Esophagus (tissue), 2 donors: ENCODE measurements around the gene MPZL1. TPM values are rescaled to one million over a fixed set of nuclear protein-coding genes. Genes with fewer than 3 reads are reported as not detected.

Experiments used
- H3K27ac ChIP-seq, 2 donors: one replicate each; pipeline ENCODE4 v1.5.1; 2013; ENCODE audit warnings: low read depth in 2 of 2, mild to moderate bottlenecking in 2 of 2, inconsistent platforms in 1 of 2, low read length in 1 of 2, moderate library complexity in 1 of 2
- H3K27me3 ChIP-seq, 2 donors: one replicate each; pipeline ENCODE4 v1.6.1; 2013; ENCODE audit warnings: low read length in 2 of 2, control low read depth in 1 of 2, mild to moderate bottlenecking in 1 of 2; ENCODE audit not compliant: insufficient read depth in 2 of 2, control insufficient read depth in 1 of 2
- H3K36me3 ChIP-seq, 2 donors: one replicate each; pipeline ENCODE4 v1.6.1; 2013; ENCODE audit warnings: low read length in 1 of 2; ENCODE audit not compliant: control insufficient read depth in 2 of 2, insufficient read depth in 2 of 2
- H3K4me1 ChIP-seq, 2 donors: one replicate each; pipeline ENCODE4 v1.6.1; 2013; ENCODE audit warnings: low read length in 1 of 2; ENCODE audit not compliant: control insufficient read depth in 2 of 2, insufficient read depth in 2 of 2
- H3K4me3 ChIP-seq, 2 donors: one replicate each; pipeline ENCODE4 v1.5.1; 2013; ENCODE audit warnings: low read length in 2 of 2, mild to moderate bottlenecking in 2 of 2, low read depth in 1 of 2, moderate library complexity in 1 of 2
- H3K9me3 ChIP-seq, 2 donors: one replicate each; pipeline ENCODE4 v1.6.1; 2013; ENCODE audit warnings: mild to moderate bottlenecking in 2 of 2, low read depth in 1 of 2, low read length in 1 of 2, moderate library complexity in 1 of 2; ENCODE audit not compliant: control insufficient read depth in 2 of 2, insufficient read depth in 1 of 2
- WGBS, 2 donors: extraction: QIAGEN DNeasy Blood & Tissue Kit; methylation state at CpG; one replicate each; pipeline ENCODE4 v1.1.7; 2013; 5-methylcytosine and 5-hydroxymethylcytosine counted together
- polyA plus RNA-seq, 2 donors: library from polyadenylated mRNA; stranded (reverse); fragments of 200-250 nt; gene quantifications; one replicate each; pipeline ENCODE4 v1.2.3, GENCODE V29; 2013
- donor health status: healthy with polysubstance abuse.
- donor health status: Bipolar disorder and iron deficiency.

The MPZL1 gene
- polyA plus RNA-seq, 2 donors, result 16.2 to 22.5 TPM

DNA sequence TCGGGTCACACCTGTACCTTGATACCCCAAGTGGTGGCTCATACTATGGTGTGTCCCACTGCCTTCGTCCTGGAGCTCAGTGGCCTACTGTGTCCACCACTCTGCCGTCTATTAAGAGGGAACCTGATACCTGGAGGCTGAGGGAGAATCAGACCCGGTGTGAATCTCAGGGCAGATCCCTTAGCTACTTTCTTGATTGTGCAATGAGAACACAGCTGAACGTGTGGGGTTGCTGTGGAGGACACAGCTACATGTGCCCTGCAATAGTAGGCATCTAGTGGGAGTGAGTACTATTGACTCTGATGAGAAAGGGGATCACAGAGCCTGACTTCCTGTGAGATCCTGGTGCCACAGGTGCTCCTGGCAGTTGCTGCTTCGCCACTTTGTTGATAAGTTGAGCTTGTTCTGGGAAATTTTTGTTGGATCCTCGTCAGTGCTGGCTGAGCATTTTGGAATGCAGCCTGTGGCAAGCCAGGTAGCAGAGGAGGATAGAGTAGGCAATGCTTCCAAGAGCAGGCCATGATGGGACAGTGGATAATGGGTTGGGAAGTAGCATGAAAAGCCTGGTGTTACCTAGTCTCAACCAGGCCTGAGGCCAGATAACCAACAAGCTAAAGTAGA is 28.2 kb upstream of the MPZL1 start:
- H3K4me1 ChIP-seq, result peaks cover 0 to 2% of the 10 kb centered on the region in 2 donors
- no peaks in the 10 kb centered on the region for H3K36me3 ChIP-seq
- 84 to 87% methylated on average over 7 of the region's 7 CpGs for WGBS, 2 donors

DNA sequence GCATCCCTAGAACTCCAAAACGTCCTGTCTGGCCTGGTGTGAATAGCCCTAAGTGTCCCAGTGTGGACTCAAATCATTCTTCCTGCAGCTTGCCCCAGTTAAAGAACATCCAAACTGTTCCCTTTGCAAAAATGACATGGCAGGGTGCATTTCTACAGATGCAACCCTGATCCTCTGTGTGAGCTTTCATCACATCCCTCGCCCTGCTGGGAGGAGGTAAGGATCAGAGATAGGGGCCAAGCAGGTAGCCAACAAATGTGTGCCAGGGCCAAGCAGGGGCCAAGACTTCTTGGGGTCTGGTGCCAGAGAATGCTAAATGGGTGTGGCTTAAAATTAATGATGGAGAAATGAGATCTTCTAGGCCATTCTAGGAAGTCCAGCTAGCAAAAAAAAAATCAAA is 27.1 kb upstream of the MPZL1 start:
- WGBS, 2 donors, result 71 to 78% methylated on average over 2 of the region's 2 CpGs
- H3K36me3 ChIP-seq, result peaks cover 0 to 2% of the 10 kb centered on the region in 2 donors
- H3K9me3 ChIP-seq, result no peaks in the 10 kb centered on the region

More for the DNA sequence above, 28.2 kb upstream of the MPZL1 start:
- Histone ChIP-seq H3K27ac (no peak overlapping the region), H3K9me3 (no peaks in the 10 kb centered on the region), H3K27me3 (no peaks in the 10 kb centered on the region), H3K4me3 (no peak overlapping the region)

DNA sequence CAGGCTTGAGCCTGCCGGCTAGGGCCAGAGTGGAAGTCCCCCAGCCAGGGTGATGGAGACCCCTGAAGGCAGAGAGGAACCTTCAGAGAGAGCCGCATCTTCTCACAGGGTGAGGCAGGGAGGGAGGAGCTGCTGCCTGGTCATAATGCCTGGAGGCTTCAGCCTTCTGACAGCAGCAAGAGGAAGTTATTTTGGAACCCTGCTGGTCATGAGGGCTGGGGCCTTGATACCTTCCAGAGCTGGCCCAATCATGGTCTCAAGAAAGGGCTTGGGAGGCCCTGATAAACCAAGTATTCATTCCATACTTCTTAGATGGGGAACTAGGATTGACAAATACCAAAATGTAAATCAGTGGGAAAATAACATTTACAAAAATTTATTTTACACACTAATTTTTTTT is 26.6 kb upstream of the MPZL1 start:
- no peaks in the 10 kb centered on the region for H3K27me3 ChIP-seq
- H3K36me3 ChIP-seq, result peaks cover 0 to 2% of the 10 kb centered on the region in 2 donors
- H3K4me1 ChIP-seq, result peaks cover 0 to 2% of the 10 kb centered on the region in 2 donors
- no peak overlapping the region for H3K4me3 ChIP-seq
- no peak overlapping the region for H3K27ac ChIP-seq
- H3K9me3 ChIP-seq, result no peaks in the 10 kb centered on the region
- 70 to 71% methylated on average over 2 of the region's 2 CpGs for WGBS, 2 donors

More for the DNA sequence above, 27.1 kb upstream of the MPZL1 start:
- Histone ChIP-seq H3K27ac (no peak overlapping the region), H3K4me1 (peaks cover 0 to 2% of the 10 kb centered on the region in 2 donors), H3K27me3 (no peaks in the 10 kb centered on the region), H3K4me3 (no peak overlapping the region)

DNA sequence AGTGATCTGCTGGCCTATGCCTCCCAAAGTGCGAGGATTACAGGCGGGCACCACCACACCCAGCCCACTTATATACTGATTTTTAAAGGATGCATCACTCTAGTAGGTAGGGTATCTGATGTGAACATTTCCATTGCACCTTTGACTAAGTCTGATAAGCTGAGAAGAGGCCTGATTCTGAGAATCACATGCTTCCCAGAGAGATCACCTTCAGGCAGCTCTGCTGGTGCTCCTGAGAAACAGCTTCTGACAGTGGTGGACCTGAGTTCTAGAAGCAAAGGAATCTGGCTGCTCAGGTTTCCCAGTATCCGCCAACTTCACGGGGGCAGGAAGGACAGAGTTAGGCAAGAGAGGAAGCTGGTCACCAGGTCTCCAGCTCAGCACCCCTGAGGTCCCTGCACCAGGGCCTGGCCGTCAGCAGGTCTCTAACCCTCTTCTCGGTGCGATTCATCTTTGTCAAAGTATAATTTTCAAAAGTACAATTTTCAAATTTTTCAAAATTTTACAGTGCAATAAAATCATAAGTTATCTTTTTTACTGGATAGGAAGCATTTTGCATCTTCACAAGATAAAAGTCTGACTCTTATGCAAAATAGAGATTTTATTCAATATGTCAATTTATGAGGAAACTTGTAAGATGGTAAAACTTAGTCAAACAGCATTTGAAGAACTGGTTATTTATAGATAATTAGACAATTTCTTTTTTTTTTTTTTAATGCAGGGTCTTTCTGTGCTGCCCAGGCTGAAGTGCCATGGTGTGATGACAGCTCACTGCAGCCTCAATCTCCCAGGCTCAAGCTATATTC is 25.8 kb upstream of the MPZL1 start:
- Histone ChIP-seq H3K9me3 (no peaks in the 10 kb centered on the region), H3K4me3 (no peak overlapping the region), H3K4me1 (peaks cover 0 to 2% of the 10 kb centered on the region in 2 donors), H3K27me3 (no peaks in the 10 kb centered on the region), H3K27ac (no peak overlapping the region), H3K36me3 (peaks cover 0 to 2% of the 10 kb centered on the region in 2 donors)
- WGBS, 2 donors, result 90 to 91% methylated on average over 7 of the region's 7 CpGs

DNA sequence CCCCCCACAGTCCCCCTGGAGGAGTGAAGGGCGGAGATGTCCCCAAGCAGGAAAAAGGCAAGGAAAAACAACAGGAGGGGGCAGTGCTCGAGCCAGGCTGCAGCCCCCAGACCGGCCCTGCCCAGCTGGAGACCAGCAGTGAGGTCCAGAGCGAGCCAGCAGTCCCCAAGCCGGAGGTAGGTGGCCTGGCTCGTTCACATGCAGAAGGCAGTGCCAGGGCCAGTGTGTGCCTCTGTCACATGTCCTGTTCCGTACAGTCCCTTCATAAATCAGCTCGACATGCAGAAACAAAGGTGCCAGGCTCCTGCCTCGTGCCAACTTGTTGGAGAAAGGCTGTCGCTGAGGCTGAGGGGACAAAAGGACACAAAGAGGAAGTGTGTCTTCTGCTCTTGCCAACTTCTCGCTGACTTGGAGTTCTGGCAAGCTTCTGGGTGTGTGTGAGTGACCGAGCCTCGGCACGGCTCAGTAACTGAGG is 24.1 kb upstream of the MPZL1 start:
- 46 to 48% methylated on average over 14 of the region's 14 CpGs for WGBS, 2 donors
- Histone ChIP-seq H3K27me3 (no peaks in the 10 kb centered on the region), H3K36me3 (peaks cover 0 to 2% of the 10 kb centered on the region in 2 donors), H3K4me3 (no peak overlapping the region), H3K9me3 (no peaks in the 10 kb centered on the region), H3K4me1 (peaks cover 0 to 2% of the 10 kb centered on the region in 2 donors), H3K27ac (no peak overlapping the region)

DNA sequence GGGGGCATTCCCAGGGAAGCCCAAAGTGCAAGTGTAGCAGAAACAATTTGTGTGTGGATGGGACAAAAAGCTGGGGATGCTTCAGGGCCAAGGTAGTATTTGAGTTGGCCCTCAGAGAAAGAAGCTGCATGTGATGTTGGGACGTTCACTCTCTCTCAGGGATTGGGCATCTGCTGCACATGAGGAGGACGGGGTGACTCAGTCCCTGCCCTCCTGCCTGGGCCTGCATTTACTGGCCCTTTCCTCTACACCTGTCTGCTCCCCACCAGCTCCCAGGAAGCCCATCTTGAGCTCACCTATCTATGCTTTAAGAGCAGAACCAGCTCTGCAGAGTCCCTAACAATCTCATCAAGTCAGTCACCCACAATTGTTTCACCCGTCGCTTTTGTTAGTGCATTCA is 23.5 kb upstream of the MPZL1 start:
- no peaks in the 10 kb centered on the region for H3K27me3 ChIP-seq
- H3K36me3 ChIP-seq, result peaks cover 0 to 2% of the 10 kb centered on the region in 2 donors
- no peak overlapping the region for H3K4me3 ChIP-seq
- no peaks in the 10 kb centered on the region for H3K9me3 ChIP-seq
- peaks cover 0 to 2% of the 10 kb centered on the region in 2 donors for H3K4me1 ChIP-seq
- 76 to 78% methylated on average over 4 of the region's 4 CpGs for WGBS, 2 donors
- H3K27ac ChIP-seq, result no peak overlapping the region

DNA sequence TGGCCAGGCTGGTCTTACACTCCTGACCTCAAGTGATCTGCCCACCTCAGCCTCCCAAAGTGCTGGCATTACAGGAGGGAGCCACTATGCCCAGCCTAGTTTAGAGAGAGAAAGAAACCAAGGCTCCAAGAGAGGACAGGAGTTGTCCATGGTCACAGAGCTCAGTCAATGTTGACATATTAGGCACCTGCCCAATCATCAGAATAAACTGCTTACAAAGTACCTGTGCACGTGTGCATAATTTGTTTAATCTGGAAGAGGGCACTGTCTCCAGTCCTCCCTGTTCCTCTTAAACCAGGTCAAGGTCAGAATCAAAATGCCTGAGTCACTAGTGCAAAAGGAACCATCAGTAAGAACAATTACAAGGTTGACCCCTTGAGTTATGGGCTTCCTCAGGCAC is 20.3 kb upstream of the MPZL1 start:
- H3K27ac ChIP-seq, result no peak overlapping the region
- WGBS, 2 donors, result 40 to 85% methylated on average over 1 of the region's 1 CpG
- no peaks in the 10 kb centered on the region for H3K9me3 ChIP-seq
- H3K36me3 ChIP-seq, result peaks cover 0 to 2% of the 10 kb centered on the region in 2 donors
- H3K4me1 ChIP-seq, result peaks cover 0 to 2% of the 10 kb centered on the region in 2 donors
- H3K4me3 ChIP-seq, result no peak overlapping the region
- no peaks in the 10 kb centered on the region for H3K27me3 ChIP-seq

DNA sequence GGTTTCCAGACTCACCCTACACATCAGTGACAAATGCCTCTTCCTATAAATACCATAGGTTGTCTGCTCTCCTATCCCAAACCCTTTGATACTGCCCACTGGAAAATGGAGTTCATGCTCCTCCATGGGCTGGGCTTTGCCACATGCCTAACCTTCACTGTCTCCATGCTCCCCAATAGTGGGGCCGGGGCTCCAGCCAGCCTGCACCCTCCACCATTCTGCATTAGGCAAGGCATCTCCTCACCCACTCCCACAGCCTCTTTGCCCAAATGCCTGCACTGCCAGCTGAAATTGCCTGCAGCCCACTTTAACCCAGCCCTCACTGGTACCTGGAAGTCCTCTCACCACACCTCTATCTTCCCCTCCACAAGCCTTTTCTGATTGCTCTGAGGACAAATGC is 18.2 kb upstream of the MPZL1 start:
- 87 to 93% methylated on average over 1 of the region's 1 CpG for WGBS, 2 donors
- H3K27ac ChIP-seq, result no peak overlapping the region
- peaks cover 0 to 2% of the 10 kb centered on the region in 2 donors for H3K36me3 ChIP-seq

DNA sequence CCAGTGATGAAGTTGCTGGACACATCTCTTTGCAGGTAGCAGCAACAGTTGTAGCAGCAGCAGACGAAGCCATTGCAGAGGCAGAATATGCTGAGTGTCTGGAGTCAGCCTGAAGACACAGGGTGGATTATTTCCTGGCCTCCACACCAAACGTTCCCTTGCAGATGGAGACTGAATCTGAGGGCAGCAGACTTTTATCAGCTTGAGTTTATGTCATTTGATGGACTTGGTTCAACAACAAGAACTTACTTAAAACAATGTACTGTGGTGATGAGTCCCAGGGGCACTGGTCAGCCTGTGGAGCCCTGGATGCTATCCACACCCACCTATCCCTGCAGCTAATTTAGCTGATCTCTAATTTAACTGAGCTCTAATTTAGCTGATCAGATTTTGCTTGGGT is 17.1 kb upstream of the MPZL1 start:
- no peaks in the 10 kb centered on the region for H3K27me3 ChIP-seq
- H3K4me1 ChIP-seq, result no peaks in the 10 kb centered on the region
- H3K9me3 ChIP-seq, result no peaks in the 10 kb centered on the region
- 63 to 70% methylated on average over 2 of the region's 2 CpGs for WGBS, 2 donors
- no peak overlapping the region for H3K4me3 ChIP-seq
- no peak overlapping the region for H3K27ac ChIP-seq
- H3K36me3 ChIP-seq, result no peaks in the 10 kb centered on the region

More for the DNA sequence above, 18.2 kb upstream of the MPZL1 start:
- Histone ChIP-seq H3K4me1 (no peaks in the 10 kb centered on the region), H3K9me3 (no peaks in the 10 kb centered on the region), H3K4me3 (no peak overlapping the region), H3K27me3 (no peaks in the 10 kb centered on the region)
